GM12878 (cell line): ENCODE results near the gene ACTL10. TPM values are rescaled to one million over a fixed set of nuclear protein-coding genes. Genes with fewer than 3 reads are reported as not detected.

Experiments
- ATAC-seq: fragments of 200-7000 bp; cut with Tn5 transposase; 3 replicates; pipeline ENCODE4 v1.9.1; 2020; ENCODE audit warnings: mild to moderate bottlenecking, moderate library complexity
- BruUV-seq: library from RNA; stranded (reverse); fragments of 400-500 nt; replicated peaks from 2 replicates; lab custom pipeline; 2021; lab: Mats Ljungman, UMichigan
- CTCF ChIA-PET: fragments of 300-600 bp; sonication (Branson Sonifier 250); formaldehyde crosslinking; extraction: SDS; loops from one replicate; lab custom pipeline; 2021; ENCODE audit warnings: inconsistent platforms; lab: Yijun Ruan, JAX
- POLR2A ChIA-PET: fragments of 350-600 bp; formaldehyde crosslinking; extraction: SDS; loops from one replicate; lab custom pipeline; 2021; ENCODE audit warnings: inconsistent platforms; lab: Charles Lee
- RAD21 ChIA-PET: fragments of 300-600 bp; sonication (Branson Sonifier 250); formaldehyde crosslinking; loops from one replicate; lab custom pipeline; 2023; ENCODE audit warnings: antibody characterized with exemption; ENCODE audit not compliant: unreplicated experiment; lab: Charles Lee
- SMC1A ChIA-PET: fragments of 300-600 bp; sonication (Branson Sonifier 250); formaldehyde crosslinking; loops from one replicate; lab custom pipeline; 2023; ENCODE audit not compliant: unreplicated experiment, uncharacterized antibody; lab: Charles Lee
- DNase-seq: peaks from one replicate; pipeline ENCODE4 v3.0.0-alpha.2; 2011; ENCODE audit warnings: low read depth, low spot score
- FAIRE-seq: peaks from 3 replicates; lab custom pipeline; 2011; peaks lifted over from hg19 to GRCh38; lab: Jason Lieb, UNC
- H2AFZ ChIP-seq: 2 replicates; pipeline ENCODE4 v1.6.0; 2011; ENCODE audit warnings: low read depth, low read length, control low read depth; ENCODE audit not compliant: control insufficient read depth
- H3K27ac ChIP-seq: 2 replicates; pipeline ENCODE4 v1.5.1; 2011; ENCODE audit warnings: control low read depth; ENCODE audit not compliant: control insufficient read depth, insufficient read depth
- H3K27me3 ChIP-seq, 2 experiments: replicated peaks in 1 of 2; 2 replicates each; pipeline versions ENCODE4 v1.6.0 to v1.6.1; 2011; ENCODE audit warnings: low read length in 1 of 2; ENCODE audit not compliant: control insufficient read depth in 2 of 2, insufficient read depth in 2 of 2
- H3K36me3 ChIP-seq, 2 experiments: 2 replicates each; pipeline ENCODE4 v1.5.1; 2011; ENCODE audit warnings: low read length in 1 of 2; ENCODE audit not compliant: control insufficient read depth in 2 of 2, insufficient read depth in 2 of 2
- H3K4me1 ChIP-seq: 2 replicates; pipeline ENCODE4 v1.6.1; 2011; ENCODE audit warnings: mild to moderate bottlenecking, low read length, moderate library complexity, mixed read lengths; ENCODE audit not compliant: control insufficient read depth, insufficient read depth
- H3K4me2 ChIP-seq: 2 replicates; pipeline ENCODE4 v1.6.0; 2011; ENCODE audit warnings: control low read depth; ENCODE audit not compliant: control insufficient read depth, insufficient read depth
- H3K4me3 ChIP-seq: fragments of 200-600 bp; sonication (generic); 2 replicates; pipeline ENCODE4 v1.5.1; 2016
- H3K79me2 ChIP-seq: 2 replicates; pipeline ENCODE4 v1.6.0; 2011; ENCODE audit warnings: low read length; ENCODE audit not compliant: control insufficient read depth, insufficient read depth
- H3K9ac ChIP-seq: 2 replicates; pipeline ENCODE4 v1.8.0; 2011; ENCODE audit warnings: low read length, control low read depth, mixed read lengths; ENCODE audit not compliant: control insufficient read depth, insufficient read depth
- H3K9me3 ChIP-seq: replicated peaks from 3 replicates; pipeline ENCODE4 v1.5.1; 2011; ENCODE audit warnings: mild to moderate bottlenecking, low read length; ENCODE audit not compliant: control insufficient read depth, insufficient read depth
- H4K20me1 ChIP-seq: 2 replicates; pipeline ENCODE4 v1.6.0; 2011; ENCODE audit not compliant: control insufficient read depth, insufficient read depth
- CHD1 ChIP-seq: IDR thresholded peaks from 2 replicates; pipeline ENCODE4 v1.6.1; 2012; ENCODE audit warnings: low read depth, low read length, improper control_type of control experiment
- IRF3 ChIP-seq: fragments of 450-650 bp; IDR thresholded peaks from 2 replicates; pipeline ENCODE4 v1.6.1; 2014; ENCODE audit warnings: mild to moderate bottlenecking
- IRF4 ChIP-seq: IDR thresholded peaks from 2 replicates; pipeline ENCODE4 v1.6.1; 2011; ENCODE audit warnings: low read depth, low read length
- KLF5 ChIP-seq: fragments of 450-650 bp; IDR thresholded peaks from 2 replicates; pipeline ENCODE4 v1.6.1; 2014; ENCODE audit warnings: mild to moderate bottlenecking; ENCODE audit not compliant: partially characterized antibody
- NFXL1 ChIP-seq: fragments of 450-650 bp; IDR thresholded peaks from 2 replicates; pipeline ENCODE4 v1.6.1; 2017; ENCODE audit warnings: antibody characterized with exemption, mild to moderate bottlenecking, borderline replicate concordance
- PBX3 ChIP-seq: IDR thresholded peaks from 2 replicates; pipeline ENCODE4 v1.6.1; 2011; ENCODE audit warnings: mild to moderate bottlenecking, low read depth, low read length, moderate library complexity; ENCODE audit not compliant: insufficient replicate concordance
- PML ChIP-seq: IDR thresholded peaks from 2 replicates; pipeline ENCODE4 v1.6.1; 2012; ENCODE audit warnings: low read length, inconsistent platforms
- WGBS: methylation state at CpG from one replicate; pipeline ENCODE4 v1.1.6; 2016; ENCODE audit warnings: low lambda C conversion rate; ENCODE audit not compliant: insufficient replicate concordance, insufficient coverage; ENCODE audit errors: missing lambda C conversion rate; 5-methylcytosine and 5-hydroxymethylcytosine counted together
- in situ Hi-C: fragments of 300-500 bp; cut with MboI; formaldehyde crosslinking; loops from 9 replicates; pipeline ENCODE4 v1.14.3; 2018; ENCODE audit warnings: mixed read lengths
- intact Hi-C: fragments of 100-400 bp; cut with micrococcal nuclease; formaldehyde crosslinking; loops from one replicate; pipeline ENCODE4 v1.14.2; 2022; ENCODE audit not compliant: unreplicated experiment
- polyA plus RNA-seq, 11 experiments: library from polyadenylated mRNA; depleted of rRNA in 4 of 11; unstranded in 6 of 11; stranded (reverse) in 5 of 11; fragments of >200 nt; fragmentation: Nextera tagmentation in 4 of 11; fragmentation: Illumina TruSeq in 1 of 11; extraction: Ambion mirVana in 4 of 11; extraction: Trizol in 1 of 11; gene quantifications; 1 replicate in 1 of 11; 2 replicates in 10 of 11; pipeline versions ENCODE4 v1.2.1 to v1.2.3, GENCODE V29; 2011 to 2016; ENCODE audit warnings: inconsistent platforms in 2 of 11, missing spikeins in 2 of 11, low read depth in 1 of 11
- total RNA-seq, 4 experiments: library from RNA; depleted of rRNA in 3 of 4; stranded (reverse); fragments of >200 nt in 3 of 4; fragmentation: Illumina TruSeq in 1 of 4; extraction: Trizol in 1 of 4; gene quantifications; 2 replicates each; pipeline versions ENCODE4 v1.2.1 to v1.2.3, GENCODE V29; 2013 to 2021

Gene ACTL10
- total and polyA plus RNA-seq, 10 of the 15 experiments (the other 5 are each of a cell fraction or from before 2014, with no cell fraction given), result 0.12 to 5.0 (median 0.89) TPM

GRCh38 chr20:33635341-33635740 is 31.4 kb upstream of the ACTL10 start:
- Histone ChIP-seq H3K27me3 (no peaks in the 10 kb centered on the region), H3K4me3 (no peak overlapping the region), H3K27ac (no peak overlapping the region), H2AFZ (no peak overlapping the region), H3K9ac (no peak overlapping the region), H4K20me1 (no peaks in the 10 kb centered on the region), H3K4me2 (no peak overlapping the region), H3K4me1 (no peaks in the 10 kb centered on the region), H3K9me3 (no peaks in the 10 kb centered on the region), H3K36me3 (peaks cover 2 to 7% of the 10 kb centered on the region in 2 experiments; a peak in 3 of 4 replicates), H3K79me2 (no peaks in the 10 kb centered on the region)
- ATAC-seq, result no peak
- in situ Hi-C loops, result no loop called here
- DNase-seq, result no peak
- intact Hi-C loops, result no loop called here
- 92% methylated on average over 3 of the region's 3 CpGs for WGBS
- no TSS peak for BruUV-seq
- RAD21 ChIA-PET, result no interaction called here
- CTCF ChIA-PET, result no interaction called here
- SMC1A ChIA-PET, result interaction anchor here (1.3 kb wide), 1 partner anchor 11 kb away, joined by 3 read pairs; no protein-coding TSS in a partner anchor
- no peak for FAIRE-seq
- POLR2A ChIA-PET, result interaction anchor here (0.7 kb wide), 1 partner anchor 1302 kb away, joined by 3 read pairs; no protein-coding TSS in a partner anchor
- no peak for TF ChIP-seq CHD1
- TF ChIP-seq IRF3, result no peak
- no peak for TF ChIP-seq NFXL1
- TF ChIP-seq PML, result no peak
- TF ChIP-seq PBX3, result no peak
- no peak for TF ChIP-seq KLF5
- no peak for TF ChIP-seq IRF4
